K562 (cell line): ENCODE measurements around the gene NQO2. TPM values are rescaled to one million over a fixed set of nuclear protein-coding genes. Genes with fewer than 3 reads are reported as not detected.

Source experiments
- BCOR ChIP-seq: fragments of 450-650 bp; IDR thresholded peaks from 2 replicates; pipeline ENCODE4 v1.6.1; 2016
- DPF2 ChIP-seq: fragments of 450-650 bp; IDR thresholded peaks from 2 replicates; pipeline ENCODE4 v1.6.1; 2016
- ESRRA ChIP-seq: fragments of 450-650 bp; IDR thresholded peaks from 2 replicates; pipeline ENCODE4 v1.6.1; 2014; ENCODE audit warnings: low read depth, mild to moderate bottlenecking, moderate library complexity, borderline replicate concordance
- HSF4 ChIP-seq: fragments of 250-450 bp; sonication (Bioruptor Pico); IDR thresholded peaks from 2 replicates; pipeline ENCODE4 v2.1.2; 2022; ENCODE audit warnings: mild to moderate bottlenecking, moderate library complexity, borderline replicate concordance
- MTA1 ChIP-seq: fragments of 450-650 bp; IDR thresholded peaks from 2 replicates; pipeline ENCODE4 v1.6.1; 2017; ENCODE audit warnings: borderline replicate concordance
- NCOR1 ChIP-seq: fragments of 450-650 bp; IDR thresholded peaks from 2 replicates; pipeline ENCODE4 v1.6.1; 2016; ENCODE audit warnings: mild to moderate bottlenecking, moderate library complexity
- NEUROD1 ChIP-seq: fragments of 150-350 bp; IDR thresholded peaks from 2 replicates; pipeline ENCODE4 v1.6.1; 2014; ENCODE audit warnings: borderline replicate concordance, low read length, low read depth; ENCODE audit not compliant: partially characterized antibody
- NFE2L1 ChIP-seq: fragments of 450-650 bp; IDR thresholded peaks from 2 replicates; pipeline ENCODE4 v1.6.1; 2016; ENCODE audit warnings: missing genetic modification characterization, low read depth, mild to moderate bottlenecking, missing compliant biosample characterization, moderate library complexity, borderline replicate concordance
- SMARCA5 ChIP-seq: fragments of 450-650 bp; IDR thresholded peaks from 2 replicates; pipeline ENCODE4 v1.6.1; 2016
- XRCC3 ChIP-seq: fragments of 450-650 bp; IDR thresholded peaks from 2 replicates; pipeline ENCODE4 v1.6.1; 2017; ENCODE audit warnings: mild to moderate bottlenecking, moderate library complexity
- polyA plus RNA-seq, 8 experiments: library from polyadenylated mRNA; depleted of rRNA in 4 of 8; stranded (reverse) in 5 of 8; unstranded in 3 of 8; fragments of >200 nt; fragmentation: Nextera tagmentation in 2 of 8; fragmentation: Illumina TruSeq in 1 of 8; extraction: Ambion mirVana in 2 of 8; extraction: Trizol in 1 of 8; gene quantifications; 2 replicates each; pipeline versions ENCODE4 v1.2.1 to v1.2.3, GENCODE V29; 2011 to 2014; ENCODE audit warnings: inconsistent platforms in 1 of 8, missing spikeins in 1 of 8
- total RNA-seq, 7 experiments: library from RNA; depleted of rRNA in 6 of 7; stranded (reverse); fragments of >200 nt in 6 of 7; fragmentation: Illumina TruSeq in 2 of 7; extraction: Trizol in 2 of 7; gene quantifications; 2 replicates each; pipeline versions ENCODE4 v1.2.1 to v1.2.3, GENCODE V29; 2011 to 2021; ENCODE audit warnings: low replicate concordance in 1 of 7
- TF ChIP-seq, protein P1 (sequence below): fragments of 450-650 bp; IDR thresholded peaks from 2 replicates; pipeline ENCODE4 v1.6.1; 2016; ENCODE audit warnings: mild to moderate bottlenecking, moderate library complexity
- TF ChIP-seq, protein P2 (sequence below): conservative IDR thresholded peaks from 2 replicates; pipeline ENCODE4 v1.6.1; 2011; ENCODE audit warnings: low read depth, mild to moderate bottlenecking, low read length; ENCODE audit not compliant: control insufficient read depth
- TF ChIP-seq, protein P3 (sequence below), 3 experiments: fragments of 200-800 bp in 1 of 3; sonication (Bioruptor generic) in 1 of 3; sonication (generic) in 1 of 3; formaldehyde crosslinking in 1 of 3; IDR thresholded peaks; 2 replicates each; pipeline versions ENCODE4 v1.6.1 to v1.8.0; 2016 to 2022; ENCODE audit warnings: mild to moderate bottlenecking in 2 of 3, missing compliant biosample characterization in 2 of 3, missing genetic modification characterization in 2 of 3, missing genetic modification reagents in 1 of 3

The NQO2 gene
- total and polyA plus RNA-seq, 9 of the 15 experiments (the other 6 are each of a cell fraction or from before 2014, with no cell fraction given), result 54.6 to 214 (median 116) TPM

- TF ChIP-seq, protein P1, sequence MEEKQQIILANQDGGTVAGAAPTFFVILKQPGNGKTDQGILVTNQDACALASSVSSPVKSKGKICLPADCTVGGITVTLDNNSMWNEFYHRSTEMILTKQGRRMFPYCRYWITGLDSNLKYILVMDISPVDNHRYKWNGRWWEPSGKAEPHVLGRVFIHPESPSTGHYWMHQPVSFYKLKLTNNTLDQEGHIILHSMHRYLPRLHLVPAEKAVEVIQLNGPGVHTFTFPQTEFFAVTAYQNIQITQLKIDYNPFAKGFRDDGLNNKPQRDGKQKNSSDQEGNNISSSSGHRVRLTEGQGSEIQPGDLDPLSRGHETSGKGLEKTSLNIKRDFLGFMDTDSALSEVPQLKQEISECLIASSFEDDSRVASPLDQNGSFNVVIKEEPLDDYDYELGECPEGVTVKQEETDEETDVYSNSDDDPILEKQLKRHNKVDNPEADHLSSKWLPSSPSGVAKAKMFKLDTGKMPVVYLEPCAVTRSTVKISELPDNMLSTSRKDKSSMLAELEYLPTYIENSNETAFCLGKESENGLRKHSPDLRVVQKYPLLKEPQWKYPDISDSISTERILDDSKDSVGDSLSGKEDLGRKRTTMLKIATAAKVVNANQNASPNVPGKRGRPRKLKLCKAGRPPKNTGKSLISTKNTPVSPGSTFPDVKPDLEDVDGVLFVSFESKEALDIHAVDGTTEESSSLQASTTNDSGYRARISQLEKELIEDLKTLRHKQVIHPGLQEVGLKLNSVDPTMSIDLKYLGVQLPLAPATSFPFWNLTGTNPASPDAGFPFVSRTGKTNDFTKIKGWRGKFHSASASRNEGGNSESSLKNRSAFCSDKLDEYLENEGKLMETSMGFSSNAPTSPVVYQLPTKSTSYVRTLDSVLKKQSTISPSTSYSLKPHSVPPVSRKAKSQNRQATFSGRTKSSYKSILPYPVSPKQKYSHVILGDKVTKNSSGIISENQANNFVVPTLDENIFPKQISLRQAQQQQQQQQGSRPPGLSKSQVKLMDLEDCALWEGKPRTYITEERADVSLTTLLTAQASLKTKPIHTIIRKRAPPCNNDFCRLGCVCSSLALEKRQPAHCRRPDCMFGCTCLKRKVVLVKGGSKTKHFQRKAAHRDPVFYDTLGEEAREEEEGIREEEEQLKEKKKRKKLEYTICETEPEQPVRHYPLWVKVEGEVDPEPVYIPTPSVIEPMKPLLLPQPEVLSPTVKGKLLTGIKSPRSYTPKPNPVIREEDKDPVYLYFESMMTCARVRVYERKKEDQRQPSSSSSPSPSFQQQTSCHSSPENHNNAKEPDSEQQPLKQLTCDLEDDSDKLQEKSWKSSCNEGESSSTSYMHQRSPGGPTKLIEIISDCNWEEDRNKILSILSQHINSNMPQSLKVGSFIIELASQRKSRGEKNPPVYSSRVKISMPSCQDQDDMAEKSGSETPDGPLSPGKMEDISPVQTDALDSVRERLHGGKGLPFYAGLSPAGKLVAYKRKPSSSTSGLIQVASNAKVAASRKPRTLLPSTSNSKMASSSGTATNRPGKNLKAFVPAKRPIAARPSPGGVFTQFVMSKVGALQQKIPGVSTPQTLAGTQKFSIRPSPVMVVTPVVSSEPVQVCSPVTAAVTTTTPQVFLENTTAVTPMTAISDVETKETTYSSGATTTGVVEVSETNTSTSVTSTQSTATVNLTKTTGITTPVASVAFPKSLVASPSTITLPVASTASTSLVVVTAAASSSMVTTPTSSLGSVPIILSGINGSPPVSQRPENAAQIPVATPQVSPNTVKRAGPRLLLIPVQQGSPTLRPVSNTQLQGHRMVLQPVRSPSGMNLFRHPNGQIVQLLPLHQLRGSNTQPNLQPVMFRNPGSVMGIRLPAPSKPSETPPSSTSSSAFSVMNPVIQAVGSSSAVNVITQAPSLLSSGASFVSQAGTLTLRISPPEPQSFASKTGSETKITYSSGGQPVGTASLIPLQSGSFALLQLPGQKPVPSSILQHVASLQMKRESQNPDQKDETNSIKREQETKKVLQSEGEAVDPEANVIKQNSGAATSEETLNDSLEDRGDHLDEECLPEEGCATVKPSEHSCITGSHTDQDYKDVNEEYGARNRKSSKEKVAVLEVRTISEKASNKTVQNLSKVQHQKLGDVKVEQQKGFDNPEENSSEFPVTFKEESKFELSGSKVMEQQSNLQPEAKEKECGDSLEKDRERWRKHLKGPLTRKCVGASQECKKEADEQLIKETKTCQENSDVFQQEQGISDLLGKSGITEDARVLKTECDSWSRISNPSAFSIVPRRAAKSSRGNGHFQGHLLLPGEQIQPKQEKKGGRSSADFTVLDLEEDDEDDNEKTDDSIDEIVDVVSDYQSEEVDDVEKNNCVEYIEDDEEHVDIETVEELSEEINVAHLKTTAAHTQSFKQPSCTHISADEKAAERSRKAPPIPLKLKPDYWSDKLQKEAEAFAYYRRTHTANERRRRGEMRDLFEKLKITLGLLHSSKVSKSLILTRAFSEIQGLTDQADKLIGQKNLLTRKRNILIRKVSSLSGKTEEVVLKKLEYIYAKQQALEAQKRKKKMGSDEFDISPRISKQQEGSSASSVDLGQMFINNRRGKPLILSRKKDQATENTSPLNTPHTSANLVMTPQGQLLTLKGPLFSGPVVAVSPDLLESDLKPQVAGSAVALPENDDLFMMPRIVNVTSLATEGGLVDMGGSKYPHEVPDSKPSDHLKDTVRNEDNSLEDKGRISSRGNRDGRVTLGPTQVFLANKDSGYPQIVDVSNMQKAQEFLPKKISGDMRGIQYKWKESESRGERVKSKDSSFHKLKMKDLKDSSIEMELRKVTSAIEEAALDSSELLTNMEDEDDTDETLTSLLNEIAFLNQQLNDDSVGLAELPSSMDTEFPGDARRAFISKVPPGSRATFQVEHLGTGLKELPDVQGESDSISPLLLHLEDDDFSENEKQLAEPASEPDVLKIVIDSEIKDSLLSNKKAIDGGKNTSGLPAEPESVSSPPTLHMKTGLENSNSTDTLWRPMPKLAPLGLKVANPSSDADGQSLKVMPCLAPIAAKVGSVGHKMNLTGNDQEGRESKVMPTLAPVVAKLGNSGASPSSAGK, result no peak
- no peak for TF ChIP-seq NFE2L1 (tag)
- TF ChIP-seq BCOR, result 0 out of 2 replicates have a peak, but pooled peaks have one; percentile 15
- peak; percentile 59 for TF ChIP-seq DPF2
- no peak for TF ChIP-seq NEUROD1
- TF ChIP-seq NCOR1, result no peak
- 0 out of 2 replicates have a peak, but pooled peaks have one; percentile 26 for TF ChIP-seq SMARCA5
- TF ChIP-seq MTA1, result 0 out of 2 replicates have a peak, but pooled peaks have one; percentile 51
- TF ChIP-seq, protein P2, sequence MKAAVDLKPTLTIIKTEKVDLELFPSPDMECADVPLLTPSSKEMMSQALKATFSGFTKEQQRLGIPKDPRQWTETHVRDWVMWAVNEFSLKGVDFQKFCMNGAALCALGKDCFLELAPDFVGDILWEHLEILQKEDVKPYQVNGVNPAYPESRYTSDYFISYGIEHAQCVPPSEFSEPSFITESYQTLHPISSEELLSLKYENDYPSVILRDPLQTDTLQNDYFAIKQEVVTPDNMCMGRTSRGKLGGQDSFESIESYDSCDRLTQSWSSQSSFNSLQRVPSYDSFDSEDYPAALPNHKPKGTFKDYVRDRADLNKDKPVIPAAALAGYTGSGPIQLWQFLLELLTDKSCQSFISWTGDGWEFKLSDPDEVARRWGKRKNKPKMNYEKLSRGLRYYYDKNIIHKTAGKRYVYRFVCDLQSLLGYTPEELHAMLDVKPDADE, result peak; percentile 45; the same call in 1 of the 2 replicates
- TF ChIP-seq XRCC3, result no peak
- TF ChIP-seq ESRRA, result peak; percentile 70
- no peak for TF ChIP-seq HSF4 (CRISPR knock-in tag)
- TF ChIP-seq, protein P3, sequence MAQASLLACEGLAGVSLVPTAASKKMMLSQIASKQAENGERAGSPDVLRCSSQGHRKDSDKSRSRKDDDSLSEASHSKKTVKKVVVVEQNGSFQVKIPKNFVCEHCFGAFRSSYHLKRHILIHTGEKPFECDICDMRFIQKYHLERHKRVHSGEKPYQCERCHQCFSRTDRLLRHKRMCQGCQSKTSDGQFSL (CRISPR knock-in tag; IDR thresholded peaks at IDR 0.05), result peak; percentile 65; the same call in 1 of the 2 replicates
- TF ChIP-seq, protein P3 (tag; IDR thresholded peaks at IDR 0.05), result no peak
Measured at GRCh38 chr6:2998998-2999617, 586 bp upstream of the NQO2 start (continued).
